OCI-LY7 (cell line): ENCODE measurements around the gene SERPINB13.
A peak's percentile ranks its signal among the peaks of the same experiment; 100 is the strongest.

Source experiments
- EZH2phosphoT487 ChIP-seq: fragments of 200-600 bp; sonication (generic); IDR thresholded peaks from 2 replicates; pipeline ENCODE4 v1.6.1; 2018; ENCODE audit warnings: low read depth, borderline replicate concordance, mild to moderate bottlenecking, mixed run types, antibody characterized with exemption, low read length, moderate library complexity, mixed read lengths
- TF ChIP-seq, protein P1 (sequence below): fragments of 200-600 bp; sonication (generic); conservative IDR thresholded peaks from 2 replicates; pipeline ENCODE4 v1.5.1; 2014; ENCODE audit warnings: mild to moderate bottlenecking, antibody characterized with exemption, low read length, moderate library complexity, mixed read lengths

DNA sequence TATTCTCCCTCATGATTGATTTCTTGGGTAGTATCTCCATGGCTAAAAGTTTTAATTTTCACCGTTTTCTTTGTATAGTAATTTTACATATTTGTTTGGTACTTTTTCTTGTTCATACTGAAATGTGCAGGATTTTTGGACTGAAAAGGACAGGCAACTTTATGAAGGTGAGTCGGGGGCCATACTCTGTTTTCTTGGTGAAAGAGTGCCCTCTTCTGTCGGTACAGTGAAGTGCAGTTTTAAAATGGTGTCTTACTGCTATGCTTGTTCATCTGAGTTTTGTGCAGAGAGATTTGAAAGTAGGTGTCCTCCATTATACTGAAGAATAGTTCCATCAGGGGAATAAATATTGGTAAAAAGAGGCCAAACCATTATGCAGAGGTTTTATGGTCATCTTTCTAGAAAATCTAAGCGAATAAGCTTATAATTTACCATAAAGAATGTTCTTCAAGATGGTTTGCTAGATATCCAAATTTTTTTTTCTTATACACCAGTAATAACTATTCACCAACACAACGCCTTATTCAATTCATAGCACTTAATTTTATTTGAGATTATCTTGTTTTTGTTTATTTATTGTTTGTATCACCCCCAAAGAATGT lies 8.7 kb upstream of the SERPINB13 start:
- TF ChIP-seq, protein P1, sequence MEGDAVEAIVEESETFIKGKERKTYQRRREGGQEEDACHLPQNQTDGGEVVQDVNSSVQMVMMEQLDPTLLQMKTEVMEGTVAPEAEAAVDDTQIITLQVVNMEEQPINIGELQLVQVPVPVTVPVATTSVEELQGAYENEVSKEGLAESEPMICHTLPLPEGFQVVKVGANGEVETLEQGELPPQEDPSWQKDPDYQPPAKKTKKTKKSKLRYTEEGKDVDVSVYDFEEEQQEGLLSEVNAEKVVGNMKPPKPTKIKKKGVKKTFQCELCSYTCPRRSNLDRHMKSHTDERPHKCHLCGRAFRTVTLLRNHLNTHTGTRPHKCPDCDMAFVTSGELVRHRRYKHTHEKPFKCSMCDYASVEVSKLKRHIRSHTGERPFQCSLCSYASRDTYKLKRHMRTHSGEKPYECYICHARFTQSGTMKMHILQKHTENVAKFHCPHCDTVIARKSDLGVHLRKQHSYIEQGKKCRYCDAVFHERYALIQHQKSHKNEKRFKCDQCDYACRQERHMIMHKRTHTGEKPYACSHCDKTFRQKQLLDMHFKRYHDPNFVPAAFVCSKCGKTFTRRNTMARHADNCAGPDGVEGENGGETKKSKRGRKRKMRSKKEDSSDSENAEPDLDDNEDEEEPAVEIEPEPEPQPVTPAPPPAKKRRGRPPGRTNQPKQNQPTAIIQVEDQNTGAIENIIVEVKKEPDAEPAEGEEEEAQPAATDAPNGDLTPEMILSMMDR: peak; percentile 81
- TF ChIP-seq EZH2phosphoT487: no peak
